NCI-H187 treated with DMSO at 0.1 percent for 48 hours (cell line): ENCODE data around the gene FAM162A.
A peak's percentile ranks its signal among the peaks of the same experiment; 100 is the strongest.
"Not testable (repeated sequence)": the region's sequence is repeated elsewhere in the genome, so short reads cannot be mapped to it uniquely, and the experiment has no call there.

ENCODE experiments used
- DNase-seq: peaks from one replicate; lab custom pipeline; 2025; lab: John Stamatoyannopoulos, UW

The FAM162A gene, protein sequence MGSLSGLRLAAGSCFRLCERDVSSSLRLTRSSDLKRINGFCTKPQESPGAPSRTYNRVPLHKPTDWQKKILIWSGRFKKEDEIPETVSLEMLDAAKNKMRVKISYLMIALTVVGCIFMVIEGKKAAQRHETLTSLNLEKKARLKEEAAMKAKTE

DNA sequence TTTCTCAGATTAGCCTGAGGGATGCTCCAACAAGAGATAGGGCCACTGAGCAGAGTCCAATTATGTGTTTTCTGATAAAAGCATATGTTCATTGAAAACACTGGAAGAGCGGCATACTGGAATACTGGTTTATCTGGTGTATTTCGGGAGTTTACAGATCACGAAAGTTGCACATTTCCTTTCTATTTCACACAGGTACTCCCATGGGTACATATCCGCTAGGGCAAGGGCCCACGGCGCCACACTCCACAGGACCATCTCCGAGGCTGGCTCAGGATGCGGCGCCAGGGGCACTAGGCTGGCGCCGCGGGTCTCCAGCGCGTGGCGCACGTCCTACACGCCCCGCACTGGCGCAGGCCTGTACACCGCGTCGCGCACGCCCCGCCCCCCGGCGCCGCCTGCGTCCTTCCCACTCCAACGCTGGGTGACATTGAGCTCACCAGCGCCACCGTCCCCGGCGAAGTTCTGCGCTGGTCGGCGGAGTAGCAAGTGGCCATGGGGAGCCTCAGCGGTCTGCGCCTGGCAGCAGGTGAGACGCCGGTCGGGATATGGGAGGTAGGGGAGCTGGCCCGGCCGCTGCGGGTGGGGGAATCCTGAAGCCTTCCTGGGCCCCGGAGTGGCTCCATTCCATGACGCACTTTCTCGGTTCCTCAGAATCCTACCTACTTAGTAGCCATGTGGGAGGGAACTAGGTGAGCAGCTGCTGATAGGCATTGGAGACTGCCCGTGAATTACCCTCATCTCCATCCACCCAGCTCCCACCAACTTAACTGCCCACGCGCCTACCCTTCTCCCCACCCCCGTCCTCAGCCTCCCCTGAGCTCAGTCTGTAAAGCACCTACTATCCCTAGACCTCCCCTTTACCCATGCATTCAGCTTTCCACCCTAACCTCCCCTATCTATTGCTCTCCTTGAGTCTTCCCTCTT, at the start of gene FAM162A:
Gene FAM162A (plus strand): TSS at position 412 of the 927 bp plus-strand sequence. CDS start 84 bp downstream, at position 496.
- DNase-seq = peak; percentile 75

DNA sequence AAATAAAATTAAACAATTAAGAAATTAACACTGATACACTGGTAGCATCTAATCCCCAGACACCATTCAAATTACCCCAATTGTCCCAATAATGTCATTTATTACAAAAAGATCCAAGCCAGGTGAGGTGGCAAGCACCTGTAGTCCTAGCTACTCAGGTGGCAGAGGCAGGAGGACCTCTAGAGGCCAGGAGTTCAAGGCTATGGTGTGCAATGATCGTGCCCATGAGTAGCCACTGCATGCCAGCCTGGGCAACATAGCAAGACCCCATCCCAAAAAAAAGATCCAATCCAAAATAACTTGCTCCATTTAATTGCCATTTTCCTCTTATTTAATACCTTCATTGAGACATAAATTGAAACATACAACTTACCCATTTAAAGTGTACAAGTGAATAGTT, 41.2 kb upstream of the FAM162A start:
- DNase-seq = no peak

DNA sequence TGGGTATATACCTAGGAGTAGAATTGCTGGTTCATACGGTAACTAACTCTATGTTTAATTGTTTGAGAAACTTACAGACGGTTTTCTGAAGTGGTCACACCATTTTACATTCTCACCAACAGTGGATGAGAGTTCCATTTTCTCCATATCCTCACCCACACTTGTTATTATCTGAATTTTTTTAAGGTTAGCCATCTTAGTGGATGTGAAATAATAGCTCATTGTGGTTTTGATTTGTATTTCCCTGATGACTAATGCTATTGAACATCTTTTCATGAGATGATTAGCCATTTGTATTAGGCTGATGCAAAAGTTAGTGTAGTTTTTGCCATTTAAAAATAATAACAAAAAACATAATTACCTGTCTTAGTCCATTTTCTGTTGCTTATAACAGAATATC, 40.3 kb upstream of the FAM162A start:
- DNase-seq = no peak

DNA sequence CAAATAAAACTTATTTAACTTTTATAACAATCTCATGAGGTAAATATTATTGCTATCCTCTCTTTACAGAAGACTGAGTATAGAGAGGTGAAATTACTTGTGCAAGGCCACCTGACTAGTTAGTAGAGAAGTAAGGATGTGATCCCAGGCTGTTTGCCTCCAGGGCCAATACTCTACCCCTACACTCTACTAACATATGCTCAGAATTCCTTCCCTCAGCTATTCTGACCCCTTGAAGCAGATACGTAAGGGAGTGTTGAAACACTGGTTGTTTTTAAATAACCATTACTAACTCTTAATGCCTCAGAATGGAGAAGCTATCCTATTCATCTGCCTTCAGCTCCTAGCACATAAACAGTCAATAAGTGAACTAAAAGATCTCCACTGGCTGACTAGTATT, 34.8 kb upstream of the FAM162A start:
- no peak for DNase-seq

DNA sequence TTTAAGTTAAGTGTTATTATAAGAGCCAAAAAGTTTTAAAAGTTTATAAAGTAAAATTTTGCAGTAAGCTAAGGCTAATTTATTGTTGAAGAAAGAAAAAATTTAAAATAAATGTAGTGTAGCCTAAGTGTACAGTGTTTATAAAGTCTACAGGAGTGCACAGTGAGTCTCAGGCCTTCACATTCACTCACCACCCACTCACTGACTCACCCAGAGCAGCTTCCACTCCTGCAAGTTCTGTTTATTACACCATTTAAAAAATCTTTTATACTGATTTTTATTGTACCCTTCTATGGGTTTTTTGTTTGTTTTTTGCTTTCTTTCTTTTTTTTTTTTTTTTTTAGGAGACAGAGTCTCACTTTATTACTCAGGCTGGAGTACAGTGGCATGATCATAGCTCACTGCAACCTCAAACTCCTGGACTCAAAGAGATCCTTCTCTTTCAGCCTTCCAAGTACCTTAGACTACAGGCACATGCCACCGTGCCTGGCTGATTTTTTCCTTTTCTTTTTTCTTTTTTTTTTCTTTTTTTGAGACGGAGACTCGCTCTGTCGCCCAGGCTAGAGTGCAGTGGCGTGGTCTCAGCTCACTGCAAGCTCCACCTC, 33.1 kb upstream of the FAM162A start:
- no peak for DNase-seq

DNA sequence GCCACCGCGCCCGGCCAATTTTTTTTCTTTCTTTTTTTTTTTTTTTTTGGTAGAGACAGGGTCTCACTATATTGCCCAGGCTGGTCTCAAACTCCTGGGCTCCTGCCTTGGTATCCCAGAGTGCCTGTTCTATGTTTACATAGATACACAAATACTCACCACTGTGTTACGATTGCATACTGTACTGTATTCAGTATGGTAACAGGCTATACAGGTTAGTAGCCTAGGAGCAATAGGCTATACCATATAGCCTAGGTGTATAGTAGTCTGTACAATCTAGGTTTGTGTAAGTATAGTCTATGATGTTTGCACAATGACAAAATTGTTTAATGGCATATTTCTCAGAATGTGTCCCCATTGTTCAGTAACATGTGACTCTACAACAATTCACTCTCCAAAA, 32.4 kb upstream of the FAM162A start:
- DNase-seq = no peak

DNA sequence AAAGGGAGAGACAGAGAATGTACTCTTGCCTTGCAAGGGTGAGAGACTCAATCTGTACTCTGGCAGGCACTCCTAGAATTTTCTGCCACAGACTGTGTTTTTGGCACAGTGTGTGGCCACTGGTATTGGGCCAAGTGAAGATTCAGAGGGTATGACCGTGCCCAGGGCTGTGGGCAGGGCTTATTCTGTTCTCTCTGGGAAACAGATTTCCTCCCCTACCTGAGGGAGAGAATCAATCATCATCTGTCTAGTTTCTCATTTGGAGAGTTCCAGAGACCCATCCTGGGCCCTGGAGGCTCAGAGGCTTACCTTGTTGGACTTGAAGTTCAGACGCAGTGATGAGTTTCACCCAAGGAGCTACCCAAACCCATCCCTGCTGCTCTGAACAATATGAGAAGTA, 30.8 kb upstream of the FAM162A start:
- no peak for DNase-seq

DNA sequence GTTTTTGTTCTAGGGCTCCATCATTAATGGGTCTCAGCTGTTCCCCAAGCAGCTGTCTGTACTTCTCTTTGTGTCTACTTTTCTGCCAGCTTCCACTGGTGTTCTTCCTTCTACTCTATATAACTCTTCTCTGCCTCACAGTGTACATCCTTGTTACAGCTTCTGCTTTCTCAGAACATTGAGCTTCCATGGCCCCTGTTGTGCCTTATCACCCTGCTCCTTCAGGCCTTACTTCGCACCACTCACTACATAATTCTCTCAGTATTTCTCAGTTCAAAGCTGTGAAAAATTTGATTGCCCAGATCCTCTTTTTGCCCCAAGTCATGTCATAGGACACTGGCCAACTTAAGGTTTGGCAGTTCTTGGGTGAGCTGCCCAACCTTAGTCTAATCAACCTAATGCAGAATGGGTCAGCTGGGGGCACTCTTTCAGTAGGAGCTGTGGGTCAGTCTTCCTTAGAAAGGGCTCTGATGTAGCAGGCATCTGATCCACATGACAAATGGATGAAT, 30.0 kb upstream of the FAM162A start:
- DNase-seq = no peak

DNA sequence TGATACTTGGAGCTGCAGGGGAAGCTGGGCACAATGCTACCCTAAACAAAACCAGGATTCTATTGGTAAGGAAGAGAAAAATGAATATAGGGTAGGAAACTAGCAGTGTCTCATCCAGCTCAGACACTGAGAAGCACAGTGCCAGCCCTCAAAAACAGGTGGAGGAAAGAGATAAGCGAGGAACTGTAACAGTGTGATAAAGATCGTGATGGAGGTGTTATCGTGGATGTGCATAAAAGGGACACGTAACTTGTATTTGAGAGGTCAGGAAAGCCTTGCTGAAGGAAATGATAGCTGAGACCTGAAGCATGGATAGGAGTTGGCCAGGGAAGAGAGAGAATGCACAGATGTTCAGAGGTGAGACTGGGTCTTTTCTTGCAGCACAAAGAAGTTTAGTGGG, 28.4 kb upstream of the FAM162A start:
- no peak for DNase-seq

DNA sequence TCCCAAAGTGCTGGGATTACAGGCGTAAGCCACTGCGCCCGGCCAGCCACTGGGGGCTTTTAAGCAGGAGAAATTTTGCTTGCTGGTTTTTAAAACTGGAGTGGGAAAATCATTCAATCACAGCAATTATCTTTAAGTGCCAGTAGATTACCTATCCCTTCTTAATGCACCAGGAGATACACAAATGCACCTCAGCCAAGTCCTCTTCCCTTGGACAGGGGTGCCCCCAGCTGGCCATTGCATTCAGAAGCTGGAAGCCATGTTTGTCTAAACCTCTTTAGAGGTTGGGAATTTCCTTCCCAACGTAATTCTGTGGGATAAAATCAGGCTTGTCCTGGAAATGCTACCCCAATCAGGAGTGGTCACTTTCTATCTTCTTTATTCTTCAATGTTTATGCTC, 27.6 kb upstream of the FAM162A start:
- peak; percentile 2 for DNase-seq

DNA sequence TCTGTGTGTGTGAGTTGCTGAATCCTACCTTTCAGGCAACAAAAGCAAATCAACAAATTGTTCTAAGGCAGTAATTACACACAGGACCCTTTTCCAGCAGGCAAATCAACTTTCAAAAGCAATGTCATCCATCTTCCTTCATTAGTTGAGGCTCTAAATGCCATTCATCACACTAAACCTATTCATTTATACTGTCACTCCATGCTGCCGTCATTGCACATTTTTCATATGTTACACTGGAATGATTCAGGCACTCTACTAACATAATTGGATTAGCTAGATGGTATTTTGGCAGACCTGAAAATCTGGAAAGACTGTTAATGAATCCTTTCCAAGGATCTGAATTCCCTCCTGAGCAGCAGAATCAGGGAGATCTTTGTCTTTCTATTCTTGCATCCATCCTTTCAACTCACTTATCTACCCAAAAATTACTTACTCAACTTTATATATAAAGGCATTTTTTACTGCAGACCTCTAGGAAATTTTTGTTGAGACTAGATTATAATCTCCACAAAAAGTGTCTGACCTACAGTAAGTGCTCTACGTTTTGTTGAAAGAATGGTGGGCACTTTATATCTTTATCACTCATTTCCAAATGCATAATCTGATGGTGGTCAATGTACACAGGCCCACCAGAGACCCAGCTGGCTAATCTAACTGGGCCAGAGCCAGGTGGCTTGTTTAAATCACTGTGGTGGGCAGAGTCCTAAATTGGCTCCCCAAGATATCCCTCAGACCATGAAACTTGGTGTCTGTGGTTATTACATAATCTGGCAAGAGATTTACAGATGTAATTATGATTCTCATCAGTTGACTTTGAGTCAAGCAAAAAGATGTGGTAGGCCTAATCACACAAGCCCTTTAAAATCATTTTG, 25.9 kb upstream of the FAM162A start:
- DNase-seq = no peak

DNA sequence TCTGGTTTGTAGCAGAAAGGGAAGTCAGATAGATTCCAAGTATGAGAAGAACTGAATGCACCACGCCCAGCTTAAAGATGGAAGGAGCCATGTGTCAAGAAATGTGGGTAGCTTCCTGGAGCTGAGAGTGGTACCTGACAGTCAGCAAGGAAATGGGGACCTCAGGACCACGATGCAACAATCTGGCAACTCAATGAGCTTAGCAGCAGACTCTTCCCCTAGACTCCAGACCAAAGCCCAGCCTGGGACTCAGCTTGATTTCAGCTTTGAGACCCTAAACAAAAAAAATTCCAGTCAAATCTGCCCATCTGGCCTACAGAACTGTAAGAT, 25.3 kb upstream of the FAM162A start:
- DNase-seq = no peak

DNA sequence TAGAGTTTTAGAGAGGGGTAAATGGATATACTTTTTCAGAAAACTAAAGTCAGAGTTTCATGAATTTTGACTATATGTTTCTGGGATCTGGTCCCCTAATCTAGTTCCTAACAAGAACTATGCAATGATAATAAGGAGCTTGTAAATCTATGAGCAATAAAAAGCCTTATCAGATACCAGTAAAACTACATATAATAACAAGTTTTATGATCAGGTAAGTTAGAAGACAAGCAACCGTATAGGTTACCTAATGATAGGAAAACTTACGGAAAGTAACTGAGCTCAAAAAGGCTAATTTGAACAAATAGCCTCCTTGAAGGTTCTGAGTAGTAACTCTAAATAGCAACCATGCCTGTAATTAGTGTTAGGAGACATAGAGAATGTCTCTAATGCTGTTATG, 22.0 kb upstream of the FAM162A start:
- DNase-seq = no peak

DNA sequence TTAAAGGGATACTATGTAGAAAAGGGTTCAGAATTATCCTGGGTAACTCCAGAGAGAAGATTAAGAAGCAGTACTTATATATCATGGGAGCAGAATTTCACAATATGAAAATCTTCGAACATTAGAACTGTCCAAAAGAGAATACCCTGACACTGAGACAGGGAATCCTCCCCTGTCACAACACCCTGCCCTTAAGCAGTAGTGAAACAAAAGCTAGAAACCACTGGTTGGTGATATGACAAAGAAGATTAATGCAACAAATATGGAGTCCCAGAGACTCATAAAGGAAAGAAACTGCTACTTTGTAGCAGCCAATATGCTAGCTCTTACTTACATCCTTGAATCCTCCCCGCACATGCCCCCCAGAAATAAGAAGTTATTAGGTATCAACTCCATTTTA, 19.5 kb upstream of the FAM162A start:
- no peak for DNase-seq

DNA sequence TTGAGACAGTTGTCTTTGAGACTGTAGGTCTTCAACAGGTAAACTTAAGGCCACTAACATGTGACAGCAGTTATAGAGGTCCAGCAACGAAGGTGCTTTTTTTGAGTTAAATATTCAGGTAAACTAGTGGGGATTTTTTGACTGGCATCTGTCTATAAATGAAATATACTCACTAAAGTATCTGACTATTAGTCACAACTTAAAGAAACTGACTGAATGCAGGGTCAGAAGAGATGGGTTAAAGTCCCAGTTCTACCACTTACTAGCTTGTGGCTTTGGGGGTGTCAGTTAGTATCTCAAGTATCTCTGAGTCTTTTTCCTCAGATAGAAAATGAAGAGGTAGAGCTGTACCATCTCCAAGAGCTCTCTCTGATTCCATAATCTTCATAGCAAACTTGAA, 18.9 kb upstream of the FAM162A start:
- DNase-seq = no peak

DNA sequence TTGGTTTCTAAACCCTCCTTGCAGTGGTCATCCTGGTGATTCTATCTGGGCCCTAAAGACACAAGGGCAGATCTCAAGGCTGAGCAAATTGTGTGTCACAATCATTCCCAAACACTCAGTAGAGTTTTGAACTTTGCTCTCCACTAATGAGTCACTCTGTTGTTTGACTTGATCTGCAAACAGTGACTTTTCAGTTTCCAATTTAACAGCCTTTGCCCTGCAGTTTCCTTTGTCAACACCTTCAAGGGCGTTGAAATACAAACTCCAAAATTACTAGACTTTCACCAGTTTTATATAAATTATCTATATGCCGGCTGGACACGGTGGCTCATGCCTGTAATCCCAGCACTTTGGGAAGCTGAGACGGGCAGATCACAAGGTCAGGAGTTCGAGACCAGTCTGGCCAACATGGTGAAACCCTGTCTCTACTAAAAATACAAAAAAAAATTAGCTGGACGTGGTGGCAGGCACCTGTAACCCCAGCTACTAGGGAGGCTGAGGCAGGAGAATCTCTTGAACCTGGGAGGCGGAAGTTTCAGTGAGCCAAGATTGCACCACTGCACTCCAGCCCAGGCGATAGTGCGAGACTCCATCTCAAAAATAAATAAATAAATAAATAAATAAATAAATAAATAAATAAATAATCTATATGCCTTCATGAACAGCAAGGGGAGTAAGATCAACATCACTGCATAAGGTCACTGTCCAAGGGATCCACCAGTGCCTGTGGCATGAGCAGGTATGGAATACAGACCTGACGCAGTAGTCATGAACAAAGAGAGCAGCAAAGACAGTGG, 18.2 kb upstream of the FAM162A start:
- not testable (repeated sequence) for DNase-seq

DNA sequence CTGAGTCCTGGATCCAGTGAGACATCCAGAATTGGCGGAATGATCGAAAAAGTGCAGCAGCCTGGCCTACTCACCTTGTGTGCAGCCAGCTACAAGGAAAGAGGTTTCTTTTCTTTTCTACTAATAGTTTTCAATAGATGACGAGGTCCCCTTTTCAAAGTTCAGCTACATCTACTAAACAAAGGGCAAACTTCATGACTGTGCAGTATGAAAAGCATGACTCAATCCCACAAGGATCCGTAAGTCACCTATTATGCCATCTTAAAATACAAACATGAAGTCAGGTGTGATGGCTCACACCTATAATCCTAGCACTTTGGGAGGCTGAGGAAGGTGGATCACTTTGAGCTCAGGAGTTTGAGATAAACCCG, 17.6 kb upstream of the FAM162A start:
- DNase-seq = no peak

DNA sequence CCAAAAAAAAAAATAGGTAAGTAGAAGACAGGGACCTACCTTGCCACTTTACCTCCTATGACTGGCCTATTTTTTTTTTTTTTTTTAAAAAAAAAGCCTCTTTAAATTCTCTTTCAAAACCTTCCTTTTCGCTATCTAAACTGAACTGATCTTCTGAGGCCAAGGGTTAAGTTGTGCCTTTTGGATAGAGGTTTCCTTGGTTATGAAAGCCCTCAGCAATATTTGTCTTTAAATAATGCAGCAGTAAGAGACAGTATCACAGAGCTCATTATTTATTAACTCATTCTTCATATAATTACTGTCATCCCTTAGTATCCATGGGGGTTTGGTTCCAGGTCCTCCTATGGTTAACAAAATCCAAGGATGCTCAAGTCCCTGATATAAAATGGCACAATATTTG, 9.9 kb upstream of the FAM162A start:
- no peak for DNase-seq

DNA sequence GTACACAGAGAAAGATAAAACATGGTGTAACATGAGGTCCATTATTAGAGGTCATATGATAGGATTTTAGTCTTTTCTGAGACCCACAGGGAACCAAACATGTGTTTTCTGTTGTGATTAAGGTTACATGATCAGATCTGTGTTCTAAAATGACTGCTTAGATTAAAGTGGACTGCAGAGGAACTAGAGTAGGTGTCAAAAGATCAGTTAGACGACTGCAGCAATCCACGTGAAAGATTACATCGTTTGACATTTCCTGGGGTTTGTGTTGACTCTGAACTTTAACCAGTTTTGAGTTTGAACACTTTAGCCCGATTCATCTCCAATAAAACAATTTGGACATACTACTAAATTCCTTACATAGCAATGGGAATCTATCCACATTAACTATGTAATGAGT, 6.0 kb upstream of the FAM162A start:
- no peak for DNase-seq

DNA sequence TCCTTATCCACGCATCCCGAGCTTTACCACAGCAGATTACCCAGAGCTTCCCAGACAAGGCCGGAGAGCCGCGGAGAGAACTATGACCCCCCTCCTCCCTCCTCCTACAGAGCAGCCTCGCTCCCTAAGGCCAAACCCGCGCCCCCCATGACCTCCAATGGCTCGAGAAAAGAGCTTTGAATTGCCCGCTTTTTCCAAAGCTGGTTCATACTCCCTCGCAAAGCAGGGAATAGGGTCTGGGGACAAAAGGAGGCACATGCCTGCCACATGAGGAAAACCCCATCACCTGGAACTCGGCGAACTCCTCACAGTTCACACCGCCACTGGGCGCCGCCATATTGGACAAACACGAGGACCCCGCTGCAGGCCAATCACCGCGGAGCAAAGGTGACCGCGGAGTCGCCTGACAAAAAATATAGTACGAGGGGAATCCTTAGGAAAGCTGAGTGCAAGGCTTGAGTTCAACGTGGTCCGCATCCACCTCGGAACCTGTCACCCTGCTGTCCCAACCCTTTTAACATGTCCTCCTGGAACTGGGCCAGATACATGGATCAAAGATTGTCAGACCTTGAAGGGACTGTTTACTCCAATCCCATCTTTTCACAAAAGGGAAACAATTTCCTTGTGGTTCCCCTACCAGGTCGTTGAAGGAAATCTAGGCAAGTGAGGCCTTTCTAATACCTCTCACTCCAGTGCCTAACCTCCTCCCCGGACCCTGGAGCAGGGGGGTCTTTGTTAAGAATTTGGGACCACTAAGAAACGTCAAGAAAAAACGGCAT, 905 bp upstream of the FAM162A start, which contains the start of gene MIX23:
Gene MIX23 (minus strand): TSS at position 344 of the 779 bp plus-strand sequence. CDS start 7 bp downstream, at position 337.
- peak; percentile 70 for DNase-seq
